GM23338 (cell line): ENCODE results near the gene MIX23. TPM values are rescaled to one million over a fixed set of nuclear protein-coding genes. Genes with fewer than 3 reads are reported as not detected.

ENCODE experiments used
- ATAC-seq: fragments of 200-7000 bp; cut with Tn5 transposase; 3 replicates; pipeline ENCODE4 v1.9.1; 2020
- DNase-seq: peaks from one replicate; pipeline ENCODE4 v3.0.0-alpha.2; 2015; ENCODE audit warnings: low spot score
- H2AFZ ChIP-seq: fragments of 200-600 bp; sonication (generic); 2 replicates; pipeline ENCODE4 v1.8.0; 2016; ENCODE audit warnings: antibody characterized with exemption, mild to moderate bottlenecking, moderate library complexity
- H3F3A ChIP-seq: fragments of 200-600 bp; sonication (generic); replicated peaks from 2 replicates; pipeline ENCODE4 v1.8.0; 2017; ENCODE audit warnings: antibody characterized with exemption, mixed run types, low read depth
- H3K27ac ChIP-seq: fragments of 200-600 bp; sonication (generic); 2 replicates; pipeline ENCODE4 v1.6.1; 2016; ENCODE audit warnings: low read depth
- H3K27me3 ChIP-seq: fragments of 200-600 bp; sonication (generic); 2 replicates; pipeline ENCODE4 v1.8.0; 2016; ENCODE audit warnings: mild to moderate bottlenecking, mixed run types, moderate library complexity; ENCODE audit not compliant: insufficient read depth
- H3K36me3 ChIP-seq: fragments of 200-600 bp; sonication (generic); 2 replicates; pipeline ENCODE4 v1.8.0; 2016; ENCODE audit warnings: mild to moderate bottlenecking; ENCODE audit not compliant: insufficient read depth
- H3K4me1 ChIP-seq: fragments of 200-600 bp; sonication (generic); 2 replicates; pipeline ENCODE4 v1.8.0; 2016; ENCODE audit warnings: mild to moderate bottlenecking, moderate library complexity; ENCODE audit not compliant: insufficient read depth
- H3K4me2 ChIP-seq: fragments of 200-600 bp; sonication (generic); 2 replicates; pipeline ENCODE4 v1.7.1; 2017; ENCODE audit warnings: mixed run types
- H3K4me3 ChIP-seq: fragments of 200-600 bp; sonication (generic); 2 replicates; pipeline ENCODE4 v1.6.1; 2016; ENCODE audit warnings: mixed run types
- H3K79me2 ChIP-seq: fragments of 200-600 bp; sonication (generic); replicated peaks from 2 replicates; pipeline ENCODE4 v1.8.0; 2017; ENCODE audit warnings: mild to moderate bottlenecking; ENCODE audit not compliant: insufficient read depth
- H3K9me2 ChIP-seq: fragments of 200-600 bp; sonication (generic); 2 replicates; pipeline ENCODE4 v1.8.0; 2017; ENCODE audit not compliant: insufficient read depth
- H4K20me1 ChIP-seq: fragments of 200-600 bp; sonication (generic); replicated peaks from 2 replicates; pipeline ENCODE4 v1.8.0; 2017; ENCODE audit warnings: mild to moderate bottlenecking; ENCODE audit not compliant: insufficient read depth
- H3K27ac Mint-ChIP-seq: 2 replicates; pipeline ENCODE4 v1.8.0; 2020; ENCODE audit warnings: inconsistent platforms, mild to moderate bottlenecking, moderate library complexity, mixed read lengths
- H3K27me3 Mint-ChIP-seq: 3 replicates; pipeline ENCODE4 v1.8.0; 2022; ENCODE audit warnings: low read depth, mild to moderate bottlenecking, moderate library complexity, mixed read lengths, inconsistent platforms; ENCODE audit not compliant: insufficient read depth, poor library complexity
- H3K36me3 Mint-ChIP-seq: 3 replicates; pipeline ENCODE4 v1.8.0; 2021; ENCODE audit warnings: low read depth, mild to moderate bottlenecking, inconsistent platforms, moderate library complexity, mixed read lengths
- H3K4me1 Mint-ChIP-seq: 3 replicates; pipeline ENCODE4 v1.8.0; 2020; ENCODE audit warnings: mild to moderate bottlenecking, inconsistent platforms, mixed read lengths
- H3K4me3 Mint-ChIP-seq: 3 replicates; pipeline ENCODE4 v1.8.0; 2021; ENCODE audit warnings: moderate library complexity, mild to moderate bottlenecking, inconsistent platforms, mixed read lengths
- H3K9me3 Mint-ChIP-seq: 3 replicates; pipeline ENCODE4 v1.8.0; 2020; ENCODE audit warnings: moderate library complexity, mild to moderate bottlenecking, inconsistent platforms, mixed read lengths
- CREB1 ChIP-seq: fragments of 250-450 bp; sonication (Bioruptor Pico); IDR thresholded peaks from 2 replicates; pipeline ENCODE4 v1.5.0; 2020; ENCODE audit warnings: low read depth, mild to moderate bottlenecking, moderate library complexity
- CTCF ChIP-seq, 2 experiments: fragments of 200-600 bp in 1 of 2; sonication (generic) in 1 of 2; conservative IDR thresholded peaks; 2 replicates each; pipeline versions ENCODE4 v1.5.1 to v1.6.1; 2016 to 2017; ENCODE audit warnings: antibody characterized with exemption in 2 of 2, low read depth in 2 of 2, mild to moderate bottlenecking in 2 of 2, moderate library complexity in 1 of 2
- ETS1 ChIP-seq: IDR thresholded peaks from 2 replicates; pipeline ENCODE4 v1.6.1; 2016; ENCODE audit warnings: antibody characterized with exemption
- EZH2phosphoT487 ChIP-seq: fragments of 200-600 bp; sonication (generic); IDR thresholded peaks from one replicate; pipeline ENCODE4 v1.8.1; 2018; ENCODE audit warnings: antibody characterized with exemption; ENCODE audit not compliant: unreplicated experiment
- JUNB ChIP-seq: IDR thresholded peaks from one replicate; pipeline ENCODE4 v1.6.1; 2016; ENCODE audit warnings: antibody characterized with exemption; ENCODE audit not compliant: unreplicated experiment
- NANOG ChIP-seq: IDR thresholded peaks from 2 replicates; pipeline ENCODE4 v1.6.1; 2016; ENCODE audit warnings: antibody characterized with exemption, borderline replicate concordance
- POLR2AphosphoS5 ChIP-seq: IDR thresholded peaks from 2 replicates; pipeline ENCODE4 v1.6.1; 2016; ENCODE audit warnings: antibody characterized with exemption, low read depth
- REST ChIP-seq: IDR thresholded peaks from one replicate; pipeline ENCODE4 v1.6.1; 2018; ENCODE audit warnings: antibody characterized with exemption; ENCODE audit not compliant: unreplicated experiment
- STAT1 ChIP-seq: IDR thresholded peaks from one replicate; pipeline ENCODE4 v1.6.1; 2016; ENCODE audit warnings: antibody characterized with exemption; ENCODE audit not compliant: unreplicated experiment
- ZNF331 ChIP-seq: fragments of 250-450 bp; sonication (Bioruptor Pico); IDR thresholded peaks from 2 replicates; pipeline ENCODE4 v1.5.0; 2020; ENCODE audit warnings: low read depth, mild to moderate bottlenecking, moderate library complexity
- polyA plus RNA-seq: library from polyadenylated mRNA; unstranded; fragments of >200 nt; fragmentation: Nextera tagmentation; extraction: Ambion mirVana; gene quantifications from 2 replicates; pipeline ENCODE4 v1.2.1, GENCODE V29; 2016
- total RNA-seq: library from RNA; depleted of rRNA; stranded (reverse); fragments of >200 nt; shearing (Covaris generic); gene quantifications from 2 replicates; pipeline ENCODE4 v1.2.3, GENCODE V29; 2014

MIX23 gene
- total and polyA plus RNA-seq, 2 experiments from 2014 or later: 57.7 to 146 TPM

- Mint-ChIP-seq H3K4me1 (no peaks in the 10 kb centered on the region), H3K36me3 (peaks cover 7% of the 10 kb centered on the region; the same call in 2 of the 3 replicates), H3K27me3 (peaks cover 5% of the 10 kb centered on the region), H3K9me3 (no peaks in the 10 kb centered on the region), H3K4me3 (no peak overlapping the region), H3K27ac (no peak overlapping the region)
- DNase-seq (no peak), ATAC-seq (no peak)
- Histone ChIP-seq H3K4me1 (no peaks in the 10 kb centered on the region), H4K20me1 (no peaks in the 10 kb centered on the region), H3K4me2 (no peak overlapping the region), H3K27ac (no peak overlapping the region), H3K79me2 (no peaks in the 10 kb centered on the region), H3K27me3 (no peaks in the 10 kb centered on the region), H3K36me3 (no peaks in the 10 kb centered on the region; the same call in 1 of the 2 replicates), H3F3A (no peaks in the 10 kb centered on the region), H2AFZ (no peak overlapping the region), H3K9me2 (no peaks in the 10 kb centered on the region), H3K4me3 (no peak overlapping the region)
- TF ChIP-seq NANOG (no peak), STAT1 (no peak), CREB1 (CRISPR knock-in tag) (no peak), EZH2phosphoT487 (no peak), JUNB (no peak), ZNF331 (no peak), ETS1 (no peak), REST (no peak), POLR2AphosphoS5 (no peak), CTCF (conservative IDR thresholded peaks at IDR 0.05; ENCODE audit: low read depth in 2 of 2) (no peak)
Measured at GRCh38 chr3:122353893-122354401, 29.1 kb downstream of the MIX23 start.

- Mint-ChIP-seq H3K27ac (no peak overlapping the region), H3K36me3 (no peaks in the 10 kb centered on the region; the same call in 2 of the 3 replicates), H3K4me3 (no peak overlapping the region), H3K9me3 (no peaks in the 10 kb centered on the region), H3K4me1 (no peaks in the 10 kb centered on the region), H3K27me3 (peaks cover 5% of the 10 kb centered on the region)
- ATAC-seq (no peak), DNase-seq (no peak)
- Histone ChIP-seq H3K36me3 (no peaks in the 10 kb centered on the region), H3K27ac (no peak overlapping the region), H4K20me1 (no peaks in the 10 kb centered on the region), H3K4me1 (no peaks in the 10 kb centered on the region), H3K4me3 (no peak overlapping the region), H3K9me2 (no peaks in the 10 kb centered on the region), H3K27me3 (no peaks in the 10 kb centered on the region), H3K4me2 (no peak overlapping the region), H3K79me2 (no peaks in the 10 kb centered on the region), H2AFZ (no peak overlapping the region), H3F3A (no peaks in the 10 kb centered on the region)
- TF ChIP-seq REST (no peak), STAT1 (no peak), ETS1 (no peak), POLR2AphosphoS5 (no peak), NANOG (no peak), JUNB (no peak)
Measured at GRCh38 chr3:122353215-122353614, 29.8 kb downstream of the MIX23 start.
